ENCODE data around the gene TMEM62.
"Not testable (repeated sequence)": the region's sequence is repeated elsewhere in the genome, so short reads cannot be mapped to it uniquely, and the experiment has no call there.

The TMEM62 gene

GRCh38 chr15:43125100-43125661 is 8.2 kb upstream of the TMEM62 start:
- no peak for DNase-seq (ENCODE audit: low spot score)

- DNase-seq (ENCODE audit: low spot score), result no peak
Measured at GRCh38 chr15:43126356-43126755, 7.0 kb upstream of the TMEM62 start.

- no peak for DNase-seq (ENCODE audit: low spot score)
Measured at GRCh38 chr15:43127752-43128151, 5.6 kb upstream of the TMEM62 start.

GRCh38 chr15:43128174-43128979 is 5.0 kb upstream of the TMEM62 start:
- DNase-seq (ENCODE audit: low spot score), result not testable (repeated sequence)

GRCh38 chr15:43128980-43129335 is 4.4 kb upstream of the TMEM62 start:
- no peak for DNase-seq (ENCODE audit: low spot score)

DNA sequence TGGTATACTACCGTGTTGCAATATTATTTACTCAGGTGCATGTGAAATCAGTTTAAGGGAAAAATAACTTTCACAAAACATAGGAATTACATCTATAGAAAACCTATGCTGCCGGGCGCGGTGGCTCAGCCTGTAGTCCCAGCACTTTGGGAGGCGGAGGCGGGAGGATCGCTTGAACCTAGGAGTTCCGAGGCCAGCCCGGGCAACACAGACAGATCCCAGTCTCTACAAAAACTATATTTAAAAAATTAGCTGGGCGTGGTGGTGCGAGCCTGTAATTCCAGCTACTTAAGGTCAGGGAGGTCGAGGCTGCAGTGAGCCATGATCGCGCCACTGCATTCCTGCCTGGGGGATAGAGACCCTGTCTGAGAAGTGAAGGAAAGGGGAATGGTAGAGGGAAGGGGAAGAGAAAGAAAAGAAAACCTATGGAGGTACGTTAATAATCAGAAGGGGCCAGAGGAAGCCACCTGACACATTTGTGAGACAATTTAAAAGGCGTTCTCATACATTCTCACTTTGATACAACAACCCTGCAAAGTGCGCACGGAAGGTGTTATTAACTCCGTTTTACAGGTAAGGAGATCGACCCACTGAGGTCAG is 456 bp upstream of the TMEM62 start:
- DNase-seq (ENCODE audit: low spot score), result no peak

GRCh38 chr15:43134157-43134635 is 810 bp downstream of the TMEM62 start:
- no peak for DNase-seq (ENCODE audit: low spot score)

- no peak for DNase-seq (ENCODE audit: low spot score)
Measured at GRCh38 chr15:43135351-43135750, 2.0 kb downstream of the TMEM62 start.

- DNase-seq (ENCODE audit: low spot score), result no peak
Measured at GRCh38 chr15:43143203-43143941, 10.0 kb downstream of the TMEM62 start.

GRCh38 chr15:43144512-43144911 is 11.1 kb downstream of the TMEM62 start:
- no peak for DNase-seq (ENCODE audit: low spot score)

DNA sequence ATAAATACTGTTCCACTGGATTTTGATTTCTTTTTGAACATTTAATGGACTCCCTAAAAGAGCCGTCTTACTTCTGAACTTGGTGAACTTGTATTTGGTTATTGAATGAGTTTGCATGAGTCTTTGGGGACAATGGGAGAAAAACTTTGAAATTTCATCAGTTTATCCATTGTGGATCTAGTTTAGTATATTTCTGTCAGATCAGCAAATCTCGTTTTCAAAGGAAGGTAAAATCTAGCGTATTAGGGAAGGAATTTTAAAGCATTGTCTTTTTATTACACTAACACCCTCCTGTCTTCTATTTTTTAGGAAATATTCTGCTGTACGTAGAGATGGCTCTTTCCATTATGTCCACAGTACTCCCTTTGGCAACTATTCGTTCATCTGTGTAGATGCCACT is 12.8 kb downstream of the TMEM62 start:
- no peak for DNase-seq (ENCODE audit: low spot score)

DNA sequence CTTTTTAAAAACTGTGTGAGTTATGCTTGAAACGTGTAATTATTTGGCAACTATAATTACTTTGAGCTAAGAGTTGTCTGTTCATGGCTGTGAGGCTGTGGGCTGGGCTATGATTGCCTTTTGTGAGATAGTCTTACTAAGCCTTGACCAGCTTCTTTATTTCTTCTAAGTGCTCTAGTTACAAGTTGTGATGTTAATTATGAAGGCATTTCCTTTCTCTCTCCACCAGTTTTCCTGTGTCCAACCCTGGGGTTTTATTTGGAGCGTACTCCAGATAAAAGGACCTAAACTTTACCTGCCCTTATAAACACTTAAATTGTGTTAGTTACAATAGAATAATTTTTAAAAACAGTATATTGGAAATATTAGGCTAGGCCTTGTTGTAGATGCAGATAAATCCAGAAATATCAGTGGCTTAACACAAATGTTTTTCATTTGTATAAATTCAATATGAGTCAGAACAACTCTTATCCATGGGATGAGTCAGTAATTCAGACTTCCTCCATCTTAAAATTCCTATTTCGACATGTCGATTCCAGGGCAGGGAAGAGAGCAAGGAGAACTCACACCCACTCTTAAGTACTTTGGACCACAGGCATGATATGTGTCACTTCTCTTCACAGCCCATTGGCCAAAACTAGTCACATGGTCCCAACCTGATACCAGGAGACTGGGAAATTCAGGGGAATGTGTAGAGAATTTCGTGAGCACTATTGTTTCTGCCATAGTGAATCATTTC is 17.0 kb downstream of the TMEM62 start:
- DNase-seq (ENCODE audit: low spot score), result peak; percentile 90

- no peak for DNase-seq (ENCODE audit: low spot score)
Measured at GRCh38 chr15:43151688-43152087, 18.3 kb downstream of the TMEM62 start.

GRCh38 chr15:43153269-43153668 is 19.9 kb downstream of the TMEM62 start:
- no peak for DNase-seq (ENCODE audit: low spot score)

- DNase-seq (ENCODE audit: low spot score), result no peak
Measured at GRCh38 chr15:43165801-43166325, 32.5 kb downstream of the TMEM62 start.

DNA sequence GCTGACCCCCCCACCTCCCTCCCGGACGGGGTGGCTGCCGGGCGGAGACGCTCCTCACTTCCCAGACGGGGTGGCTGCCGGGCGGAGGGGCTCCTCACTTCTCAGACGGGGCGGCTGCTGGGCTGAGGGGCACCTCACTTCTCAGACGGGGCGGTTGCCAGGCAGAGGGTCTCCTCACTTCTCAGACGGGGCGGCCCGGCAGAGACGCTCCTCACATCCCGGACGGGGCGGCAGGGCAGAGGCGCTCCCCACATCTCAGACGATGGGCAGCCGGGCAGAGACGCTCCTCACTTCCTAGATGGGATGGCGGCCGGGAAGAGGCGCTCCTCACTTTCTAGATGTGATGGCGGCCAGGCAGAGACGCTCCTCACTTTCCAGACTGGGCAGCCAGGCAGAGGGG is 33.9 kb downstream of the TMEM62 start:
- not testable (repeated sequence) for DNase-seq (ENCODE audit: low spot score)

DNA sequence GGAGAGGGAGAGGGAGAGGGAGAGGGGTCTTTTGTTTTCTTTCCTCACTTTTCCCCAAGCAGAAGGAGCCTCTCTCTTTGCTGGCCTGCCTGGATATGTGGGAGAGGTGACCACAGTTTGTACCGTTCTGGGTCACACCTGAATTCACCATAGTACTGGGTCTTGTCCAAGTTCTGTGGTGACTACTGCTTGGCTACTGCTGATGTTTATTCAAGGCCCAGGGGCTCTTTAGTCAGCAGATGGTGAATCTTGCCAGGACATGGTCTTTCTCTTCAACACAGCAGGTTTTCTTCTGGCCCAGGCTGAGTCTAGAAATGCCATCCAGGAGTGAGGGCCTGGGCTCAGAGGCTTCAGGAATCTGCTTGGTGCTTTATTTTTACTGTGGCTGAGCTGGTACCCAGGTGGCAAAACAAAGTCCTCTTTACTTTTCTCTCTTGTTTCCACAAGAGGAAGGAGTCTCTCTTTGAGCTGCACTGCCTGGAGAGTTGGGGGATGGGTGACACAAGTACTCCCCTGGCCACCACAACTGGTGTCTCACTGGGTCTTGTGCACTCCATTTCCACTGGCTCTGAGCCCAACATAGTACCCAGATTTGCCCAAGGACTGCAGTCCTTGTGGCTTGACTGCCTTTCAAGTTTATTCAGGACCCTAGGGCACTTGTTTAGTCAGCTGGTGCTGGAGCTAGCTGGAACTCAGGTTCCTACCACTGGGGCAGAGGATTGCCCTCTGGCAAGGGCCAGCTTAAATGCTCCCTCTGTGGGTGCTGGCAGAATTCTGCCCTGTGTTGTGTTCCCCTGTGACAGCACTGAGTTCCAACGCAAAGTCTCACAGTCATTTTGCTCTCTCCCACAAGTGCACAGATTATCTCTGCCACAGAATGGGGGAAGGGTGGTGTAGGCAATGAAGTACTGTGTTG is 35.1 kb downstream of the TMEM62 start:
- no peak for DNase-seq (ENCODE audit: low spot score)

DNA sequence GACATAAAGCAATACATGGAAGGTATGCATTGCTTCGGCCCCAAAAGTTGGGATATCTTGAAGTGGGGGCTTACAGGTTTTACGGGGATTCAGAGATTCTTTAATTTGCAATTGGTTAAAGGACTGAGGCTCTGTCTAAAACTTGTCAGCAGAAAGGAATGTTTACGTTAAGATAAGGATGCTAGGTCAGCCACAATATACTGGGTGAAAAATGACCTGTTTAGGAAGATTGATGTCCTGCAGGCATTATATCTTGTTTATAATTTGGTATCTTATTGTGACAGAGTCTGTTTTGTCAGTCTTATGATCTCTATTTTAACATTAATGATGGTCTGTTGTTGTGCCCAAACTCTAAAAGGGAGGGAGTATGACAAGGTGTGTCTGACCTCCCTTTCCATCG is 36.5 kb downstream of the TMEM62 start:
- no peak for DNase-seq (ENCODE audit: low spot score)

GRCh38 chr15:43175656-43176309 is 42.4 kb downstream of the TMEM62 start:
- DNase-seq (ENCODE audit: low spot score), result not testable (repeated sequence)

DNA sequence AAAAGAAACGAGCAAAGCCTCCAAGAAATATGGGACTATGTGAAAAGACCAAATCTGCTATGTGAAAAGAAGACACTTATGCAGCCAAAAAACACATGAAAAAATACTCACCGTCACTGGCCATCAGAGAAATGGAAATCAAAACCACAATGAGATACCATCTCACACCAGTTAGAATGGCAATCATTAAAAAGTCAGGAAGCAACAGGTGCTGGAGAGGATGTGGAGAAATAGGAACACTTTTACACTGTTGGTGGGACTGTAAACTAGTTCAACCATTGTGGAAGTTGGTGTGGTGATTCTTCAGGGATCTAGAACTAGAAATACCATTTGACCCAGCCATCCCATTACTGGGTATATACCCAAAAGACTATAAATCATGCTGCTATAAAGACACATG is 43.8 kb downstream of the TMEM62 start:
- not testable (repeated sequence) for DNase-seq (ENCODE audit: low spot score)
